Breast epithelium (tissue), 3 donors: ENCODE data around the gene ZNF710.

Source experiments
- CTCF ChIP-seq, 3 donors: fragments of 450-650 bp; IDR thresholded peaks; one replicate each; pipeline ENCODE4 v1.5.1; 2016 to 2017; ENCODE audit warnings: antibody characterized with exemption in 3 of 3, mild to moderate bottlenecking in 3 of 3, moderate library complexity in 3 of 3
- POLR2A ChIP-seq: fragments of 450-650 bp; IDR thresholded peaks from one replicate; pipeline ENCODE4 v1.6.1; 2016; ENCODE audit warnings: antibody characterized with exemption, mild to moderate bottlenecking, moderate library complexity
- POLR2AphosphoS5 ChIP-seq, 3 donors: sonication (generic); formaldehyde crosslinking; IDR thresholded peaks; one replicate each; pipeline ENCODE4 v1.6.1; 2017; ENCODE audit warnings: antibody characterized with exemption in 3 of 3

- TF ChIP-seq CTCF (IDR thresholded peaks at IDR 0.05) (no peak), POLR2A (no peak), POLR2AphosphoS5 (IDR thresholded peaks at IDR 0.05) (no peak)
Observed at GRCh38 chr15:90015749-90016148, 14.6 kb downstream of the ZNF710 start.
